NCI-H510A treated with DMSO at 0.1 percent for 48 hours (cell line): ENCODE data around the gene HSD11B2.

Experiments used
- DNase-seq: peaks from one replicate; lab custom pipeline; 2025; lab: John Stamatoyannopoulos, UW

HSD11B2 gene

DNA sequence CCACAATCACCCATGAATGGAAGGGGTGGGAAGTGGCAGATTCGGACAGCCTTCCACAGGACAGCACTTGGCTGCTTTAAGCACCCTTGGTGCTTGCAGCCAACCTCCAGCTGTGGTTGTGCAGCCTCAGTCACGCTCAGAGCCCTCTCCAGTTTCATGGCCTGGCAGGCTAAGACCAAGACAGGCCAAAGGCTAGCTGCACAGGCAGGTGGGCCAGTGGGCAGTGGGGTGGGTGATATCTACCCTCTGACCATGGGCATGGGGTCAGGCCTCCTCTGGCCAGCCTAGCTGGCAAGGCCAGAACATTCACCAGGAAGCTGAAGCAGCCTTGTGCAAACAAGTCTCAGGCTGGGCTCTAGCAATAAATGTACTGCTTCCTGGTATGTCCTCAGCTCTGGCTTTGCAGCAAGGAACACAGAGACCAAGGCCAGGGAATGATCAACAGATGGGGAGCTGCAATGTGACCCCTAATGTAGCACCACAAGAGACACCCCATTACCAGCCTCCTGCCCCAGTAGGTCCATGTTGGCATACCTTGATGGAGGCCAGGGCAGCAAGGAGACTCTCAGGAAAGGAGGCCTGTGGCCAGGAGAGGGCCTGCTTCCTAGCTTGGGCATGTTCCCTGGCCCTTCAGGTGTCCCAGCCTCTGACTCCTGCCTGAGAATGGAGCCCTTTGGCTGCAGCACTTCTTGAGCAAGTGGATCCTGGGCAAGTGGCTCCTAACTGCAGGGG, 20.9 kb downstream of the HSD11B2 start:
- DNase-seq: no peak

DNA sequence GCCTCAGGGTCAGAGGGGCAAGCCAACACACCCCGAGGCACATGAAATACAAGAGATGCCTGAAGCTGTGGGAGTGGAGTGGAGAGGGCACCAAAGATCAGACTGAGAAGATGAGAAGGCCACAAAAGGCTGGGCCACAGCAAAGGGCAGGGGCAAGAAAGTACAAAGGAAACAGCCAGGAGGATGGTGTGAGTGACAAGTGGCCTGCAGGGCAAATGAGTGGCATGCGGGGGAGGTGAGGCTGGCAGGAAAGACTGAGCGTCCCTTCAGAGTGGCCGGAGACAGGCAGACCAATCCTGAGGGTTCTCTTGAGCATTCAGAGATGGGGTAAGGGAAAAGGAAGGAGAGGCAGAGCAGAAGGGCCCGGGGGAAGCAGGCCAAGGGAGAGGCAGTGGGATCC, 23.2 kb downstream of the HSD11B2 start:
- no peak for DNase-seq

DNA sequence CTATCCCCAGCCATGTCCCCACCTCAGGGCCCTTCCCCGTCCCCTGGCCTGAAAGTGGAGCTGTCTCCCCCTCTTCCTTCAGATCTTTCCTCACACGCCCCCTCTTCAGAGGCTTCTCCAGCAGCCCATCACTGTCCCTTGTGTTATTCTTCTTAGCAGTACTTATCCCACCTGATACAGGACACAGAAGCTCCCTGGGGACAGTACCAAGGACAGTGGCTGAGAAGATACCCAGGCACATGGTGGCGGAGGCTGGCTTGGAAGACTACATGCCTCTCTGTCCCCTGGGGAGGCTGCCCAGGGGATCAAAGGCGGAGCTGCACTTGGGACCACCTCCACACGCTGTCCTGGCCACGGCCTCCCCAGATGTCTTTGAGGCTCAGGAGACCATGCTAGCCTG, 23.9 kb downstream of the HSD11B2 start:
- no peak for DNase-seq

- DNase-seq: no peak
Observed at GRCh38 chr16:67456391-67457081, 25.6 kb downstream of the HSD11B2 start.

GRCh38 chr16:67457611-67458010, 26.7 kb downstream of the HSD11B2 start:
- DNase-seq: no peak

DNA sequence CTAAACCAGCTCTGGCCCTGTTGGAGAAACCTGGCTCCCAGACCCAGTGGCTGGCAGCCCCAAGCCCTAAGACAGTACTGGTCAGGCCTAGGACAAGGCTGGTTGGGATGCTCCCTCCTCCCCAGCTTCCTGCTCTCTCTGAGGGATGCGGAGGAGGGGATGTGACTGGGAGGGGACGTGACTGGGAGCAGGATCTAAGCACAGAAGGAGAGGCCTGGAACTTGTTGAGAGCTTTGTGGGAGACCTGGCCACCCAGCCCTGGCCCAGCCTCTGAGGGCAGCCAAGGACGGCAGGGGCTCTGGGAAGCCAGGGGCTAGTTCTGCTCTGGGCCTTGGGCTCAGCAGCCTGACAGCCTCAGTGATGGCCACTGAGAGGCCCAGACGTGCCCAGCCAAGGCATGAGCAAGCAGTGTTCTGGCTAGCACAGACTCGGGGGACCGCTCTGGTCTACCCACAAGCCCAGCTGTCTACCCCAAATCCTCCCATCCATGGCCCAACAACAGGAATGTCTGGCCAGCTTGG, 27.3 kb downstream of the HSD11B2 start:
- no peak for DNase-seq

GRCh38 chr16:67459066-67459860, 28.3 kb downstream of the HSD11B2 start:
- DNase-seq: peak; percentile 8

- no peak for DNase-seq
Observed at GRCh38 chr16:67459861-67460150, 28.9 kb downstream of the HSD11B2 start.

- no peak for DNase-seq
Observed at GRCh38 chr16:67460168-67460567, 29.2 kb downstream of the HSD11B2 start.

DNA sequence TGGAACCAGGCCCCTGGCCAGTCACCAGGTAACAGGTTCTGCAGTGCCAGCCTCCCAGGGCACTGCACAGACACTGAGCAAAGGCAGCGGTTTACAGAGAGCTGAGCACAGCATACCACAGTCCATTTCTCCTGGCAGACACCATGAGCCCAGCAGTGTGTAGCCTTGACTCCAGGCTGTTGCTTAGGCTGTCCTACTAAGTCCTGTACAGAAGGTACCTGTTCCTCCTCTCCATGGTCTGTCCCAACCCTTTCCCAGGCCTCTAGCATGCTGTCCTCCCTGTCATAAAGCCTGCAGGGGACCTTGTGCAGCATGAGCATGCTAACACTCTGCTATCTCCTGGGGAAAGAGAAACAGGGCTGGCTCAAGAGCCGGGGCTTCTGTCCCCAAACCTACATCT, 30.0 kb downstream of the HSD11B2 start:
- DNase-seq: no peak

GRCh38 chr16:67461600-67462278, 30.8 kb downstream of the HSD11B2 start:
- DNase-seq: no peak

GRCh38 chr16:67462279-67462655, 31.3 kb downstream of the HSD11B2 start:
- DNase-seq: no peak

DNA sequence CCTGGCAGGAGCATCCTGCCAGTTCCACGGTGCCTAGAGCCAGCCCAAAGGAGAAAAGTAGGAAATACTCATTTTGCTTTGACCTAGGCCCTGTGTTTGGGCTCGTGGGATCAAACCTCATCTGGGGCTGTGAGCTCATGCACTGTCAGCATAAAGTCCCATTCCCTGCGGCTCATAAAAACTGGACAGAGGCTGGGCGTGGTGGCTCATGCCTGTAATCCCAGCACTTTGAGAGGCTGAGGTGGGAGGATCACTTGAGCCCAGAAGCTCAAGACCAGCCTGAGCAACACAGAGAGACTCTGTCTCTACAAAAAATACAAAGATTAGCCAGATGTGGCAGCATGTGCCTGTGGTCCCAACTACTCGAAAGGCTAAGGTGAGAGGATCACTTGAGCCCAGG, 32.1 kb downstream of the HSD11B2 start:
- DNase-seq: no peak

- no peak for DNase-seq
Observed at GRCh38 chr16:67463691-67464090, 32.8 kb downstream of the HSD11B2 start.

GRCh38 chr16:67464565-67464964, 33.6 kb downstream of the HSD11B2 start:
- DNase-seq: no peak

GRCh38 chr16:67466581-67466980, 35.7 kb downstream of the HSD11B2 start:
- no peak for DNase-seq

- DNase-seq: no peak
Observed at GRCh38 chr16:67468731-67469130, 37.8 kb downstream of the HSD11B2 start.

DNA sequence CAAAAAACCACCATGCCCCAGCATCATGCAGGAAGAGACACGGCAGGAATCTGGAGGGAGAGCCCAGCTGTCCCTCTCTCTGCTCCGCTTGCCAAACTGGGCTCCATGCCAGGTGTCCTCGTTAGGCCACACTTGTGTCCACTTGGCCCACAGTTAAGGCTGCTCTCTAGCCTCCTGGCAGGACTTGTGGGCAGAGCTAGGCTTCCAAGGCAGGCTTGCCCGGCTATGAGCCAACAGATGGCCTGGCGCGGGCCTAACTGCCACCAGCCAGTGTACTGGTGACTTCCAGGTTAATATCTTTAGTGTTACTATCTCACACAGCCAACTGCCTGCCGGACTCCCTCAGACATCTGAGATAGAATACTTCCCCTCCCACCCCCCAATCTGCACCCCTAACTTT, 39.4 kb downstream of the HSD11B2 start:
- DNase-seq: peak; percentile 67

GRCh38 chr16:67471758-67472384, 41.0 kb downstream of the HSD11B2 start:
- DNase-seq: no peak

- peak; percentile 42 for DNase-seq
Observed at GRCh38 chr16:67474551-67475455, 43.9 kb downstream of the HSD11B2 start.
